SJCRH30 (cell line): ENCODE results near the gene SSX2IP. TPM values are rescaled to one million over a fixed set of nuclear protein-coding genes. Genes with fewer than 3 reads are reported as not detected.

ENCODE experiments used
- DNase-seq, 2 experiments: peaks; one replicate each; pipeline ENCODE4 v3.0.0-alpha.2; 2015 to 2020
- H3K27ac ChIP-seq: fragments of 250-450 bp; sonication (Bioruptor Pico); 2 replicates; pipeline ENCODE4 v1.5.1; 2020; ENCODE audit warnings: mild to moderate bottlenecking, moderate library complexity
- H3K27me3 ChIP-seq: fragments of 250-450 bp; sonication (Bioruptor Pico); 2 replicates; pipeline ENCODE4 v1.5.1; 2020; ENCODE audit warnings: mild to moderate bottlenecking, moderate library complexity
- H3K36me3 ChIP-seq: fragments of 250-450 bp; sonication (Bioruptor Pico); 2 replicates; pipeline ENCODE4 v1.5.1; 2020; ENCODE audit warnings: mild to moderate bottlenecking, moderate library complexity
- H3K4me1 ChIP-seq: fragments of 250-450 bp; sonication (Bioruptor Pico); 2 replicates; pipeline ENCODE4 v1.5.1; 2020; ENCODE audit warnings: mild to moderate bottlenecking, moderate library complexity
- H3K4me3 ChIP-seq: fragments of 250-450 bp; sonication (Bioruptor Pico); 2 replicates; pipeline ENCODE4 v1.5.1; 2020; ENCODE audit warnings: mild to moderate bottlenecking, moderate library complexity
- H3K9me3 ChIP-seq: fragments of 250-450 bp; sonication (Bioruptor Pico); replicated peaks from 2 replicates; pipeline ENCODE4 v1.5.1; 2020; ENCODE audit warnings: mild to moderate bottlenecking, moderate library complexity
- total RNA-seq: library from RNA; depleted of rRNA; stranded (reverse); fragments of >200 nt; shearing (Covaris generic); gene quantifications from 2 replicates; pipeline ENCODE4 v1.2.3, GENCODE V29; 2014

SSX2IP gene
- total RNA-seq, 1 experiment from 2014 or later = 27.2 TPM

DNA sequence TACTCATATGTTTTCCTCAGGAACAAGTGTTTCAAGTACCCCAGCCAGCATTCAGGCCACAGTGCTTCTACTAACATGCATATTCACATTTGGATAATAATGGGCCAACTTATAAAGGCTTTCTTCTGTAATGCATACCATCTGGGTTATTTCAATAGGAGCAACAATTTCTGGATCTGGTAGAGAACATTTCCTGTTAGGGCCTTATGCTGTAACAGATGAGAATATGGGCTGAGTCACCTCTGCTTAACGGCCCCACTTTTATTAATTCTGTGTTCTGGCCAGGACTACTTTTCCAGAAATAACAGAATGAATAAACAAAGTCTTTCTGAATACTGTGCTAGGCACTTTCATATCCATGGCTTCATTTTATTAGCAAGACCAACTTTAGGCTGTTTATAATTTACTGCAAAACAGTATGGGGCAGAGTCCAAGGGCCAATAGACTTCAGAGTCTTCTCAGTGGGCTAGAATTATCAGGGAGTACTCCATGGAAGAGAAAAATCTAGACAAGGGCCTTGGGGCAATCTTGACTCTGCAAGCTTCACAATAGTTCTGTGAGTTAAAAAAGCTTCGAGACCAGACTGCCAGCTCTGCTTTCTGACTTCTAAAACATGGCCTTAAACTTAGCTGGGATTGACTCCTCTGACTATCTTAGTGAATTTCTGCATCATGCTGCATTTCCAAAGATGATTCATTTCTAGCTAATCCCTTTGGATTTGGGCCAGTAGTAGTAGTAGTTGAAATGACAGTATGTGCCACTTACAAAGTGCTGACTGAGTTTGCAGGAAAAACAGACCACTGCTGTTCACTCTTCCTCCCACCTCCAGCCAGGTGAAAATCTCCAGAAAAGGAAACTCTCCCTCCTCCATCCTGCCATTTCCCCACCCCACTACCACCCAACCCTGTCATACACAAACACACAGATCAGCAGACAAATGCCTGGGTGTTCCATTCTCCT is 8.2 kb upstream of the SSX2IP start:
- H3K4me3 ChIP-seq = no peak overlapping the region
- peaks cover 27% of the 10 kb centered on the region for H3K4me1 ChIP-seq
- peak overlapping the region; percentile 43 for H3K27ac ChIP-seq
- DNase-seq = peak; percentile 8 to 78
- H3K9me3 ChIP-seq = no peaks in the 10 kb centered on the region
- H3K36me3 ChIP-seq = no peaks in the 10 kb centered on the region
- H3K27me3 ChIP-seq = no peaks in the 10 kb centered on the region

DNA sequence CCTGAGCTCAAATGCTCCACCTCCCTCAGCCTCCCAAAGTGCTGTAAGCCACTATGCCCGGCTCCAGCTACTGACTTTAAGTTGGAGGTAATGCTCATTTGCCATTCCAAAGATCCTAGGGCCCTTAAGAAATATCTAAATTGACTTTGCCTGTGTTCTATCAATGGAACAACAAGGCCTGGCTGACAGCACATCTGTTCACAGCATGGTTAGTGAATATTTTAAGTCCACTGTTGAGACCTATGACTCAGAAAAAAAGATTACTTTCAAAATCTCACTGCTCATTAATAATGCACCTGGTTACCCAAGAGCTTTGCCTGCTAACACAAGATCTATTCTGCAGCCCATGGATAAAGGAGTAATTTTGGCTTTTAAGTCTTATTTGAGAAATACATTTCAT is 3.5 kb upstream of the SSX2IP start:
- H3K4me1 ChIP-seq = peaks cover 9% of the 10 kb centered on the region
- H3K27me3 ChIP-seq = no peaks in the 10 kb centered on the region
- no peak overlapping the region for H3K4me3 ChIP-seq
- H3K27ac ChIP-seq = no peak overlapping the region
- DNase-seq = no peak
- no peaks in the 10 kb centered on the region for H3K36me3 ChIP-seq
- H3K9me3 ChIP-seq = no peaks in the 10 kb centered on the region

DNA sequence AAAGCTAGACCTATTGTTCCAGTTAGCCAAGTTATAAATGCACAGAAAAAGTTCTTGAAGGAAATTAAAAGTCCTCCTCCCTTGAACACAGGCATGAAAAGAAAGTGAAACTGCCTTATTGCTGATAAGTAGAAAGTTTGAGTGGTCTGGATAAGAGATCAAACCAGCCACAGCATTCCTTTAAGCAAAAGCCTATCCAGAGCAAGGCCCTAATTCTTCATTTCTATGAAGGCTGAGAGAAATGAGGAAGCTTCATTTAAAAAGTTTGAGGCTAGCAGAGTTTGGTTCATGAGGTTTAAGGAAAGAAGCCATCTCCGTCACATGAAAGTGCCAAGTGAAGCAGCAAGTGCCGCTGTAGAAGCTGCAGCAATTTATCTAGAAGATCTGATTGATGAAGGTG is 2.7 kb upstream of the SSX2IP start:
- H3K27me3 ChIP-seq = no peaks in the 10 kb centered on the region
- no peak overlapping the region for H3K4me3 ChIP-seq
- no peaks in the 10 kb centered on the region for H3K36me3 ChIP-seq
- no peaks in the 10 kb centered on the region for H3K9me3 ChIP-seq
- no peak for DNase-seq
- peaks cover under 1% of the 10 kb centered on the region for H3K4me1 ChIP-seq
- no peak overlapping the region for H3K27ac ChIP-seq

DNA sequence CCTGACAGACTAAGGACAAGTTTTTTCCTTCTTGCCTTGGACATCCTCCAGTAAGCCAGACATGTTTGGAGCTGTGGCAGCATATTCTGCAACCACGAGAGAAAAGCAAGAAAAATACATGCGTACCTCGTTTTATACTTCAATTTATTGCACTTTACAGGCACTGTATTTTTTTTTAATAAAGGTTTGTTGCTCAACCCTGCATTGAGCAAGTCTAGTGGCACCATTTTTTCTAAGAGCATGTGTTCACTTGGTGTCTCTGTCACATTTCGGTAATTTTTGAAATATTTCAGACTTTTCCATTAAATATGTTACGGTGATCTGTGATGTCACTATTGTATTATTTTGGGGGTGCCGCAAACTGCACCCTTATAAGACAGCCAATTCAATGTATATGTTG is 2.1 kb upstream of the SSX2IP start:
- H3K27ac ChIP-seq = no peak overlapping the region
- no peaks in the 10 kb centered on the region for H3K36me3 ChIP-seq
- no peaks in the 10 kb centered on the region for H3K4me1 ChIP-seq
- no peaks in the 10 kb centered on the region for H3K27me3 ChIP-seq
- no peaks in the 10 kb centered on the region for H3K9me3 ChIP-seq
- DNase-seq = no peak
- no peak overlapping the region for H3K4me3 ChIP-seq

DNA sequence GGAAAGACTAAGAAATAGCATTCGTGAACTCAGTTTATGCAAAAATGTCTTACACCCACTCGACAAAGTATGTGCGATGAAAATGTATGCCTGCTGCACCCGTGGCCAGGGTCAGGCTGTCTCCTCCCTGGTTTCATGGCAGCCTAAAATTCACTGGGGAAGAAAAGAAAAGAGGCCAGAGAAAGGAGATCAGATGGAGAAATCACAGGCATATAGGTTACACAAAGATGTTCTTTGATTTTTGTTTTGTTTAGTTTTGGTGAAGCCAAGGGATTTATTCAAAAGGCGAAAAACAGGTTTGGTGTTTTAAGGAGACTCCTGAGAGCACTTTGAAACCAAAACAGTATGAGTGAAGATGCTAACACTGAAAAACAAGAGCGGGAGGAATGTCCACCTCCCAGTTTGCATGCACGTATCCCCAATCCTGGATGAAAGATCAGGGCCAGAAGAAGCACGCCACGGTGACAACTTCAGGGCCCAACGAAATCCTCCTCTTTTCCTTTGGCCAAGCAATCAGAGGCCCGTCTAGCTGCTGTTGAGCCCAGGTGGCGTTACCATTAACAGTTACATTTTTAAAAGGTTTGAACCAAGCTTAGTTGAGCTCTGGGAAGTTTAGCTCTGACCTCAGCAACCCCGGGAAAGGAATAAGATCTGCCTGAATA is 992 bp upstream of the SSX2IP start:
- Histone ChIP-seq H3K36me3 (no peaks in the 10 kb centered on the region), H3K27me3 (no peaks in the 10 kb centered on the region), H3K27ac (peak overlapping the region; percentile 62), H3K9me3 (no peaks in the 10 kb centered on the region), H3K4me3 (peak overlapping the region; percentile 65), H3K4me1 (no peaks in the 10 kb centered on the region)
- peak in 1 of 2 experiments; percentile 18 for DNase-seq

DNA sequence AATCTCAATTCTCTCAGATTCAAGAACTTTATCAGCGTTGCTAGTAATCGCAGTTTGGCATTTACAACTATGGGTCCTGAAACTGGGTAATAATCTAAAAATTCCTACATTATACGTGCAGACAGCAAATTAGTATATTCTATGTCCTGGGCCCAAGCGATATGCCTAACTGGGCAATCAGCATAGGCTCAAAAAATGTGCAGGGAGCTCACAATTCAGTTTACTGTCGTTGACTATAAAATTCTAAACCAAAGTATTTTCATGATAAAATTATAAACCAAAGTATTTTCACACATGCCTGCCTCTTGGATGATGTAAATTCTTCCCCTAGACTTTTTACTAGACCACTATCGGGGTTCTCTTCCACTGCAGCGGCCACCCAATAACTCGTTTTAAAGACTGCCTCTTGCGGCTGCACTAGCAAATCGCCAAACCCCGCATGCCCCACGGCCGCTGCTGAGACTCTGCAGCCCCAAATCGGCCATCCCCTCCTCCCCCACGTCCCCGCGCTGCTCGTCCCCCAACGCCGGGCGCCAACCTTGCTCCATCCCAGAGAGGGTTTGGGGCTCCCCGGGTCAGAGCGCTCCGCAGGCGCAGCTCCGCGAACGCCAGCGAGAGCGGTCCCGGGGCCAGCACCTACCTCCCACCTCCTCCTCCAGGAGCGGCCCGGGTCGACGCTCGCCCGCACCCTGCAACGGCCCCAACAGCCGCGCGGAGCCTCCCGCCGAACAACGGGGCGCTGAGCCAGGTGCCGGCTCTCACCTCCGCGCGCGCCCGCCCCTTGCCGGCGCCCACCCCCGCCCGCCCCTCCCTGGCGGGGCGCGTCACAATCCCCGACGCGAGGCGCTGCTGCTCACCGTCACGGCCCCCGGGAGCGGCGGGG is 506 bp downstream of the SSX2IP start:
- Histone ChIP-seq H3K27ac (peak overlapping the region; percentile 63), H3K9me3 (no peaks in the 10 kb centered on the region), H3K36me3 (no peaks in the 10 kb centered on the region), H3K27me3 (no peaks in the 10 kb centered on the region), H3K4me3 (peak overlapping the region; percentile 65), H3K4me1 (no peaks in the 10 kb centered on the region)
- peak; percentile 68 to 73 for DNase-seq

DNA sequence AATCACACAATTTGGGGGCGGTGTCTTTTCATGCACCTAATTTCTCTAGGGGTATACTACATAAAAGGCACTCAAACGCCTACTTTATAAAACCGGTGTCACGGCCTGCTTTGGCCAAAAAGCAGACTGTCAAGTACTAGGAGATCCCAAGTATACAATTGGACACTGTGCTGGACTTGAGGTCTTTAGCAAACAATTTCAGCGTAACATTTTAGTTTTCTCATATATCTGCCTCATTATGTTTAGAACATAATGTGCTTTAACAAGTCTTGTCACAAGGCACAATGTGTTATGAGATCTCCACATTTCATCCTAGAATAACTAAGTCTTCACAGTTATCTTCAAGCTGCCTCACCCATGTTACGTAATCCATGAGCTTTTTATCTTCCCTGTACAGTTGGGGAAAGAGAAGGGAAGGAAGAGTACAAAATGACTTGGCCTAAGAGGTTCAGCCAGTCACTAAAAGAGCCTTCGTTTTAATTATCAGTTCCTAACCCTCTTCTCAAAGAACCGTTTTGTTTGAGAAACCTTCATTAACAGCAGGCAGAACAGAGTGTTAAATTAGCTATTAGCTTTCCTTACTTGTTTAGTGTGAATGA is 1.7 kb downstream of the SSX2IP start:
- DNase-seq = no peak
- Histone ChIP-seq H3K4me1 (no peaks in the 10 kb centered on the region), H3K27ac (no peak overlapping the region), H3K9me3 (no peaks in the 10 kb centered on the region), H3K4me3 (no peak overlapping the region), H3K36me3 (no peaks in the 10 kb centered on the region), H3K27me3 (no peaks in the 10 kb centered on the region)

DNA sequence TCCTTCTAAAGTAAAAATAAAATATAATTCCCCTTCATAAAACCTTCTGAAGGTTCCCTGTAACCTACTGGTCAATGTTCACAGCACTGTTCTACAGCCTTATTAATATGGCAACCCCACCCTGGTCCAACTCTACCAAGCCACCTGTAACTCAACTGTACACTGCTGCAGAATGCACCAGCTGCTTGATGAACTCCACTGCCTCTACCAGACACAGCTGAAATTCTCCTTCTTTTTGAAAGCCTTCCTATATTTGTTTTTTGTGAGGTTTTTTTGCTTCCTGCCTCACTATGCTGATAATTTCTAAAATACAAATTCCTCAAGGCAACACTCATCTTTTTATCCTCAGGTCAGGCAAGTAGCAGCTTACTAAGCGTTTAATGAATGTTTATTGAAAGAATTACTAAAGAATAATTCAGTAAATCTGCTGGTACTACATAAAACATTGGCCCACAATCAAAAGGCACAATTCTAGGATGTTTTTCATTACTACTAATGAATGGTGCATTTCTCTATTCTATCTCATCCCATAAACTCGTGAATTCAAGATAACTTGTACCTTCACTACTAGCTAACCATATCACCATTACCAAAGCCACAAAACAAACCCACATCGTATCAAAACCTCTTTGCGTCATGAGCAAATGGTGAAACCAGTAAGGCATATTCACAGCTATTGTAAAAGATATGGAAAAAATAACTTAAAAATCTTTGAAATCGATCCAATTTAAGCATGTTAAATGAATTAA is 2.4 kb downstream of the SSX2IP start:
- Histone ChIP-seq H3K27ac (no peak overlapping the region), H3K4me1 (no peaks in the 10 kb centered on the region), H3K4me3 (no peak overlapping the region), H3K9me3 (no peaks in the 10 kb centered on the region), H3K27me3 (no peaks in the 10 kb centered on the region), H3K36me3 (no peaks in the 10 kb centered on the region)
- DNase-seq = no peak

DNA sequence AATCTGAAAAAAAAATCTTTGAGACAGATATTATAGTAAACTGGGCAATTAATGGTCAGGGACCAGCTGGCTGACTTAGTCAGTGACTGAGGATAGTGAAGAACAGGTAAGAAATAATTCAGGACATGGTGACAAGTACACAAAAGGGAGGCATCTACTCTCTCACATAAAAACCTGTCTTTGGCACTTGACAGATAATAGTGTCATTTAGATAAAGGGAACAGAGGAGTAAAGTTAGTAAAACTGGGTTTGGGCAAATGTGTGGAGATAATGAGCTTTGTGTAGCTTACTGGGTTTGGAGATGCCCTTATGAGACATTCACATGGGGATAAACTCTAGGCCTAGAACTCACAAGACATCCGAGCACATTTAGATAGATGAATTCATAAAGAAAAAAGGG is 4.0 kb downstream of the SSX2IP start:
- H3K36me3 ChIP-seq = no peaks in the 10 kb centered on the region
- no peak for DNase-seq
- no peak overlapping the region for H3K4me3 ChIP-seq
- H3K9me3 ChIP-seq = no peaks in the 10 kb centered on the region
- H3K4me1 ChIP-seq = no peaks in the 10 kb centered on the region
- no peak overlapping the region for H3K27ac ChIP-seq
- H3K27me3 ChIP-seq = no peaks in the 10 kb centered on the region

DNA sequence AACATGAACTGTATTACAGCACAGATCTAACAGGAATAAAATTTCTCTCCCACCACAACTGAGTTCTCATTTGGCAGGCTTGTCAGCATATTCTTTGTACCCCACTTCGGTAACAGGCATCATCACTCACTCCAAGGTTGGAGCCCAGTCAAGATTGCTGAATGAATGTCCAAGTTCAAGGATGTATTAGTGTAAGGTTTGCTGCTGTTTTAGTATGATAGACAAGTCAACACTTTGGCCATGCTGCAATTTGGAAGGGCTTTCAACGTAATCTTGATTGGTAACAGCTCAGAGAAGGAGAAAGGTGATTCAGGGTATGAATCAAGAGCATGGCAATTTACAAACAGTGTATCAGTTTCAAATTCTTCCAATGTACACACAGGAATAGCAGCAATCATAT is 6.8 kb downstream of the SSX2IP start:
- Histone ChIP-seq H3K4me1 (no peaks in the 10 kb centered on the region), H3K4me3 (no peak overlapping the region)

DNA sequence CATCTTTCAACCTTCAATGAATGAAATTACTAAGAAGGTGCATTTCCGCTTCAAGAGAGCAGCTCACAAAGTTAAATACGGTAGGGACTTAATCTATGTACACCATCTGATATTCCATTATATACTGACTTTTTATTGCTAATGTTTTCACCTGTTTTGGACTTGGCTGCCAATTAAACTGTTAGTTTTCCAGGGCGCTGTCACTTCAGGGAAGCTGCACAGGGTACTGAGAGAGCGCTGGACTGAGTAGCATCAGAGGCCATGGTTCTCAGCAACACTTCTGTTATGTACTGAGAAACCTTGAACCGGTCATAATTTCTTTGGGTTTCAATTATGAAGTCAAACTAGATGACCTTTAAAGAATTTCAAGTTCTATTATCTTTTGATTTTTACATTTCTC is 8.2 kb downstream of the SSX2IP start:
- H3K27me3 ChIP-seq = no peaks in the 10 kb centered on the region
- no peaks in the 10 kb centered on the region for H3K9me3 ChIP-seq
- DNase-seq = no peak
- H3K27ac ChIP-seq = no peak overlapping the region
- H3K4me1 ChIP-seq = no peaks in the 10 kb centered on the region
- H3K36me3 ChIP-seq = 0 out of 2 replicates have a peak, but pooled peaks cover 2% of the 10 kb centered on the region
- no peak overlapping the region for H3K4me3 ChIP-seq

More for the DNA sequence above, 6.8 kb downstream of the SSX2IP start:
- no peaks in the 10 kb centered on the region for H3K9me3 ChIP-seq
- no peak overlapping the region for H3K27ac ChIP-seq
- H3K36me3 ChIP-seq = 0 out of 2 replicates have a peak, but pooled peaks cover 2% of the 10 kb centered on the region
- no peaks in the 10 kb centered on the region for H3K27me3 ChIP-seq
- DNase-seq = no peak

DNA sequence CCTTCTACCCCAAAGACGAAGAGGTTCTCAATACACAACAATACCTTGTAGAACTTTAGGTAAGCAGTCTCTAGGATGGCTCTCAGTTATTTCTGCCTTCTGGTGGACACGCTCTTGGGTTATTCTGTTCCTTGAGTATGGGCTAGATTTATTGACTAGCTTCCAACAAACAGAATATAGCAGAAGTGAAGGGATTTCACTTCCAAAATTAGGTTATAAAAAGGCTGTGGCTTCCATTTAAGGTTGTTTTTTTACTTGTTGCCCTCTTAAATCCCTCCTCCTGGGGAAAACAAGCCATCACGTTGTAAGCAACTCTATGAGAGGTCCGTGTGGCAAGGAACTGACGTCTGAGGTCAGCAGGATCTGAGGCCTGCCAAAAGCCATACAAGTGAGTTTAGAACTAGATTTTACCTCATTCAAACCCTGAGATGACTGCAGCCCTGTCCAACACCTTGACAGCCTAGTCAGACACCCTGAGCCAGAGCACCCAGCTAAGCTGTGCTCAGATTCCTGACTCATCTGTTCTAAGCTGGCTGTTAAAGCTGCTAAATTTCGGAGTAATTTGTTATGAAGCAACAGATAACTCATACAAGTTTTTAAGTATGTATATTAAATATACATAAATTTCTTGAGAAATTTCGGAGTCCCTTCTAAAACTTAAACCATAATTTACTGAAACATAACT is 12.7 kb downstream of the SSX2IP start:
- Histone ChIP-seq H3K27me3 (no peaks in the 10 kb centered on the region), H3K36me3 (0 out of 2 replicates have a peak, but pooled peaks cover 2% of the 10 kb centered on the region), H3K27ac (no peak overlapping the region), H3K4me1 (peaks cover 1% of the 10 kb centered on the region; the same call in 1 of the 2 replicates), H3K4me3 (no peak overlapping the region), H3K9me3 (no peaks in the 10 kb centered on the region)
- DNase-seq = no peak

DNA sequence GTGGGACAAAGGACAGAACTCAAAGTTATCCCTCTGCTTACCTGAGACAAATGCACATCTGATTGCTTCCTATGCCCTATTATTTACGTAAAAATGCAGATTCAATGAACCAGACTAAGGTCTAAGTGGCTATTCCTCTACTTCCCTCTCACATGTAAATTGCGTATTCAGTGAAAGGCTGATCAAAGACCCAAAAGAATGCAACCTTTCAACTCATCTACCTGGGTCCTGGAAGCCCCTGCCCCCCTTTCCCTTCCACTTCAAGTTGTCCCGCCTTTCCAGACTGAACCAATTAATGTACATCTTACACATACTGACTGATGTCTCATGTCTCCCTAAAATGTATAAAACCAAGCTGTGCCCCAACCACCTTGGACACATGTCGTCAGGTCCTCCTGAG is 14.6 kb downstream of the SSX2IP start:
- Histone ChIP-seq H3K4me3 (no peak overlapping the region), H3K36me3 (0 out of 2 replicates have a peak, but pooled peaks cover 2% of the 10 kb centered on the region), H3K27me3 (no peaks in the 10 kb centered on the region), H3K4me1 (peaks cover 12% of the 10 kb centered on the region), H3K9me3 (no peaks in the 10 kb centered on the region), H3K27ac (no peak overlapping the region)
- no peak for DNase-seq
